TTC549 (cell line): ENCODE results near the gene RAX.

Experiments
- FAIRE-seq: peaks from 2 replicates; lab custom pipeline; 2012; peaks lifted over from hg19 to GRCh38; lab: Jason Lieb, UNC

RAX gene

GRCh38 chr18:59239642-59240041 lies 33.6 kb downstream of the RAX start:
- FAIRE-seq, result no peak

DNA sequence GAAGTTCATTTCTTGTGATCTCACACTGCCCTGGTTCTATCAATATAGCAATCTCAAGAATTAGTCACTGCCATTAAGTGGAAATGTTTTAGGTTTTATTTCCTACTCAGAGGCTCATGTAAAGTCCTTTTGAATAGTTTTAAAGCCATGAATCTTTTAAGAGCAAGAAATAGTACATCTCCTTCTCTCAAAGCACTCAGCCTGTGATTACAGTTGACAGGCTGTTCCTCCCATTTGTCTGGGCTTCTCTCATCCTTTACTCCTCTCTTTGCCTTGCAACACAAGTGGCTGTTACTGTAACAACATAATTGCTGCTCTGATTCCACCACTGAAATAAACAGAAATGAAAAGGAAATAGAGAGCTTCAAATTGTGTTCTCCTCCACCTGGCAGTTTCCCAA lies 34.9 kb downstream of the RAX start:
- no peak for FAIRE-seq

DNA sequence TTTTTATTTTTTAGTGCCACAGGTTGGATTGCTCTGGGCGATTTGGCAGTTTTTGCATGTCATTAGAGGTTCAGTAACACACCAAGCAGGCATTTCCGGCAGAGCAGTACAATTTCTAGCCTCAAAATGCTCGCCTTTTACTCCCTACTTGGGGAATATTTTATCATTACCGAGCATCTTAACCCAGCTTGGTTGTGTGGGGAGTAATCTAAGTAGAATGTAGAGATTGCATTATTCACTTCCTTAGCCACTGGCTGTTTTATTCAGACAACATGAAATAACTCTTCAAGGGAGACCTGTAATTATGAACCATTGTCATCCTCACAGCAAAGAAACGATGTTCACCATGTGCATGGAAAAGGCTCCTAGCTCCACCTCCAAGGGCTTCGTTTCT lies 40.2 kb downstream of the RAX start:
- FAIRE-seq, result no peak

GRCh38 chr18:59232309-59233016 lies 40.8 kb downstream of the RAX start:
- no peak for FAIRE-seq

- FAIRE-seq, result no peak
Measured at GRCh38 chr18:59231877-59232276, 41.4 kb downstream of the RAX start.

- FAIRE-seq, result no peak
Measured at GRCh38 chr18:59231114-59231513, 42.1 kb downstream of the RAX start.

GRCh38 chr18:59229701-59230443 lies 43.4 kb downstream of the RAX start:
- no peak for FAIRE-seq

DNA sequence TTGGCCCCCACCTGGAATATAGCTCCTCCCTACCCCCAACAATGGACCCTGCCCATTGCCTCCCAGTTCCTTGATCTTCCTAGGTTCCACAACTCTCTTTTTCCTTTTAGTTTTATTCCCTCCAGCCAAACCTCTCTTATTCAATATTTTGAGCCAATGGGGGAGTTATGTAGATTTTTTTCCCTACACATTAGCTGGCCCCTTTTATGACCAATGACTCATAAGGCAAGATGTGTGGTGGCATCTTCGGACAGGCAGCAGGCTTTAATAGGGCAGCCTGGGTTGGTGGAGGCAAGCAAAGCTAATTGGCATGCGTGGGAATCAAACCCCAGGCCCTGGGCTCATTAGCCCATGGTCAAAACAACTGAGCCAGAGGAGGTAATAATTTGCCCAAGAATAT lies 44.1 kb downstream of the RAX start:
- FAIRE-seq, result no peak

- FAIRE-seq, result no peak
Measured at GRCh38 chr18:59228351-59228750, 44.9 kb downstream of the RAX start.

DNA sequence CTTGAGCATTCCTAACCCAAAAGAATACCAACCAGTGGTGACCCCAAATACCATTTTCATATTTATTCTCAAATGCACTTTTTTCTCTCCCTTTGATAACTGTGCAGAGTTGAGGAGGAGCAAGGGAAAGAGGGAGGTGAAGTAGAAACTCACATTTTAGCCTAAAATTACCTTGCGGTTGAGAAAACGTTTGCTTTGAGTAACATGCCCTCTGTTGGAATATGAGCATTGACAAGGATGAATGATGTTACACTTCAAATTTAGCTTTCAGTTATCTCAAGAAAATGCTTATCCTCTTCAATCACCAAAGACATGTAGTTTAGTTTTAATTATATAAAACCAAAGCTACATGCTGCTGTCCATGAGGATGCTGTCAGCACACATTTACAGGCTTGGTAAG lies 50.9 kb downstream of the RAX start:
- no peak for FAIRE-seq

DNA sequence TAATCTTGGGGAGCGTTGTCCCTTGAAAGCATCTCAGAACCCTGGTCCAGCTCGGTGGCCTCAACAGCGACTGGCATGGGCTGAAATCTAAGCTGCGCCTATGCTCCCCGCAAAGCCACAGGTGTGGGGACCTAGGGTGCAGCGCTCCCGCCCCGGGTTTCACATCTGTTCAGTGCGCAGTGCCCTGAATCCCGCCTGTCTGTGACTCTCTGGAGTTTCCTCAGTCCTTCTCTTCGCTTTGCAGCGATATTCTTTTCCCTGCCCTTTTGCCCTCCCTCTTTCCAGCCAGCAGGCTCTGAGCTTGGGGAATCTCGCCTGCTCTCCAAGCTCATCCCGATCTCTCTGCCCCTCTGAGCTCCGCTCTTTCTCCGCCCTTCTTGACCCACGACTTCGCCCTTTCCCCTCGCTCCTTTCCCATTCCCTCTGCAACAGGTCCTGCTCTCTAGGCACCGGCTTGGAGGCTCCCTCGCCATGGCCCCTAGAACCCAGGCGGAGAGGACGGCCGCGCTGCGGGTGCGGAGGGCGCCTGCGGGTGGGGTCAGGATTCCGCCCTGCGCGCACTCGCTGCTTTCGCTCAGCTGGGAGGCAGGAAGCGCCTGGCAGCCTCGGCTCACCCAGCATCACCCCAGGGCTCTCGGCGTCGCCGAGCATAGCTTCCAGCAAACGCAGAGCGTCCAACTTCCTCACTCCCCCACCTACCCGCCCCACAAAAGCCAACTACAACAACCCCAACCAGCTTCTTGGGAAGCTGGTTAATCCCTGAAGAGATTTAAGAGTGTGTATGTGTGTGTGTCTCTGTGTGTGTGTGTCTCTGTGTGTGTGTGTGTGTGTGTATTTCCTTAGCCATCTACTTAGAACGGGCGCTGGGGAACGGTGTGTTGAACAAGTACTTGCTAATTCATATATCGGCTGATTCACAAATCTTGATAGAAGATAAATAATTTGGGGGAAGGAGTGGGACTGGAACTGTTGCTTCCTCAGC lies 52.2 kb downstream of the RAX start:
- no peak for FAIRE-seq

GRCh38 chr18:59220164-59220783 lies 53.0 kb downstream of the RAX start:
- no peak for FAIRE-seq

- FAIRE-seq, result no peak
Measured at GRCh38 chr18:59219672-59220163, 53.5 kb downstream of the RAX start, which contains the start of gene GRP. Gene GRP (plus strand): TSS chr18:59220158. CDS start chr18:59220266, 108 bp downstream.

DNA sequence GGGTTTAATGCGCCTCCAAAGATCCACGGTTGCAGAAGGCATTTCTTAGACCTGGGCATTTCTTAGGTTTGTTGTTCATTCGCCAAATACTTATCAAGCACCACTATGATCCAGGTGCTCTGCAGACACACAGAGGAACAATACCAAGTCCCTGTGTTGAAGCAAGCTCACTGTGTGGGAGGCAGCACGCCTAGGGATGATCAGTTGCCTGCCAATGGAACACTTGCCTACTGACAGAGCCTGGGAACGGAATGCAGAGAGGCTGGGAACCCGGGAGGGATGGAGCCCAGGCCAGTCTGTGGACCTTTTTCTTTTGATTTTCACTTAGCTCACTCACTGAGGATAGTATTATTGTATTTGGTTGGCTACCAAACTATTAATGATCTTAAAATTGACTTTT lies 55.2 kb downstream of the RAX start:
- no peak for FAIRE-seq
